Stimulated activated CD4-positive, alpha-beta T cell treated with anti-CD3 and anti-CD28 coated beads, Interleukin-4, amount 100 ng/mL, for 24 hours (primary cell): ENCODE results near the gene TYW1.
"Not testable (repeated sequence)": the region's sequence is repeated elsewhere in the genome, so short reads cannot be mapped to it uniquely, and the experiment has no call there.

ENCODE experiments used
- DNase-seq: peaks from one replicate; pipeline ENCODE4 v3.0.0-alpha.2; 2020

TYW1 gene

DNA sequence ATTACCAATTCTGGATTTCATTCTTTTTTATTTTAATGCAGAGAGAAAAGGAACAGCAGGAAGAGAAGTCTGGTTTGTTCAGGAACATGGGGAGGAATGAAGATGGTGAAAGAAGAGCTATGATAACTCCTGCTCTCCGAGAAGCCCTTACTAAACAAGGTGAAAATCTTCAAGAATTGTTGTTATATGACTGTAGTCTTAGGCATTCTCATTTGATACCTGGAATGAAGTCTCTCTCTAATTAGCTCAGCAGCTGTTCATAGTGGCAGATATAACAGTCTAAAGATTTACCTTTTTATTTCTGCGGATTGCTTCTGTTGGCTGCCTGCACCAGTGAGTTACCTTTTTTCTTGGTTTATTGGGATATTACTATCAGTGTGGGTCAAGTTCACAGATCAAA lies 53.3 kb downstream of the TYW1 start:
- not testable (repeated sequence) for DNase-seq

DNA sequence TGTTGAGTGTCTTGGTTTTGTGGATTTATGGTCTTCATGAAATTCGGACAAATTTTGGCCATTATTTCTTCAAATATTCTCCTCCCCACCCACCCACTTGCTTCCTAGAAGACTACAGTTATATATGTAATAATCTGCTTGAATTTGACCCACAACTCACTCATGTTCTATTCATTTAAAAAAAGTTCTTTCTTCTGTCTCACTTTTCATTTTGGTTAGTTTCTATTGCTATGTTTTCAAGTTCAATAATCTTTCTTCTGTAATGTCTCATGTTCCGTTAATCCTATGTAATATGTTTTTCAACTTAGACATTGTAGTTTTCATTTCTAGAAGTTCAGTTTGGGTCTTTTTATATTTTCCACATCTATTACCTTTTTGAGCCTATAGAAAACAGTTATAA lies 55.5 kb downstream of the TYW1 start:
- DNase-seq, result not testable (repeated sequence)

DNA sequence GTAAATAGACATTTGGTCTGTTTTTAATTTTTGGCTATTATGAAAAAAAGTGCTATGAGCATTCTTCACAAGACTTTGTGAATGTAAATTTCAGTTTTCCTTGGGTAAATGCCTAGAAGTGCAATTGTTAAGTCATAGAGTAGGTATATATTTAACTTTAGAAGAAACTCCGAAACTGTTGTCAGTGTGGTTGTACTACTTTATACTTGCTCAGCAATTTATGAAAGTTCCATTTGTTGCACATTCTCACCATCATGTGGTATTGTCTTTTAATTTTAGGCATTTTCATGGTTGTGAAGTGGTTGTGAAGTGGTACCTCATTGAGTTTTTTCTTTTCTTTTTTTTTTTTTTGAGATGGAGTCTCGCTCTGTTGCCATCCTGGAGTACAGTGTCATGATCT lies 60.0 kb downstream of the TYW1 start:
- DNase-seq, result no peak

DNA sequence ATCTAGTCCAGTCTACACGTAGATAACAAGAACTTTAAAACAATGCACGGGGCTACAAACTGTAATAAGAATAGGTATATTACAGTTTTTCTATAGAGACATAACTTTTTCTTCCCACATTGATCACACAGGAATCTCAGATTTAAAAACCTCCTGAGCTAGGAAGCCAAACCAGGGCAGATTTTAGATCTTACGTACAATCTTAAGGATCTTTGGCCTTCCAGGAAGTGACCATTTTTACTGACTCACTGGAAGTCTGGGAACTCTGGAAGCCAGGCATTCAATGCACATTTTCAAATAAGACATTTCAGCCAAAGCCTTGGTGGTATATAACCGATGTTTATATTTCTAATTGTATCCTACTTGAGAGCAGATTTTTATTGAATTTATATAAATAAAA lies 64.7 kb downstream of the TYW1 start:
- not testable (repeated sequence) for DNase-seq

DNA sequence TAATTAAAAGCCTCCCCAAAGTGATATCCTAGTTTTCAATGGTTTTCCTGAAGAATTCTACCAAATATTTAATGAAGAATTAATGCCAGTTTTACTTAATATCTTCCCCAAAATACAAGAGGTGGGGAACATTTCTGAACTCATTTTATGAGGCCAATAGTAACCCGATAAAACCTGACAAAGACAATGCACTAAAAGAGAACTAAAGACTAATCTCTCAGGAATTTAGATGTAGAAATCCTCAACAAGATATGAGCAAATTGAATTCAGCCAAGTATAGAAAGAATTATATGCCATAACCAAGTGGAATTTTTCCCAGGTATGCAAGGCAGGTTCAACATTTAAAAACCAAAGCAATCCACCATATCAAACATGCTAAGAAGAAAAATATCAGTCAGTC lies 66.2 kb downstream of the TYW1 start:
- DNase-seq, result not testable (repeated sequence)

DNA sequence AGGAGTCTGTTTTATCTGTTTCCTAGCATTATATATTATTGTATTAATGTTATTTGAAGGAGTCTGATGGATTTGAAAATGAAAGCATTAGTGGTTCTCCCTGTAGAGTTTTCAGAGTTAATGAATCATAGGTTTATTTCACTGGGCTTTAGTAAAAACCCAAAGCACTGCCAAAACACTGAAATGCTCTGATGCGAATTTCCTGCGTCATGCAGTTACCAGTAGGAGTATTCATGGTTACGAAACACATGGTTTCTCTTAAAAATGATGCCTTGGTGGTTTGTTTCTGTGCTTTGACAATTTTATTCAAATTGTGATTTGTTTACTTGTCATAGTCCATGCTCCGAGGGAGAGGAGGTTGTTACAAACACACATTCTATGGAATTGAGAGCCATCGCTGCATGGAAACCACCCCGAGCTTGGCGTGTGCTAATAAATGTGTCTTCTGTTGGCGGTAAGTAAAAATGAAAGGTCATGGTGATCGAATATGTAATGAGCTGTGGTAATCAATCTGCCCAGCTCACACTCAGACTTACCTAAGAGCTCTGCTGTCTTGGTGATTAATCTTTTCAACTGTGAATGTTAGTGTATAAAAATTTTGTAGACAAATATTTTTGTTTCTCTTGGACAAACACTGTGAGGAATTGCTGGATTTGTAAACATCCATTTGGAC lies 70.5 kb downstream of the TYW1 start:
- DNase-seq, result not testable (repeated sequence)

DNA sequence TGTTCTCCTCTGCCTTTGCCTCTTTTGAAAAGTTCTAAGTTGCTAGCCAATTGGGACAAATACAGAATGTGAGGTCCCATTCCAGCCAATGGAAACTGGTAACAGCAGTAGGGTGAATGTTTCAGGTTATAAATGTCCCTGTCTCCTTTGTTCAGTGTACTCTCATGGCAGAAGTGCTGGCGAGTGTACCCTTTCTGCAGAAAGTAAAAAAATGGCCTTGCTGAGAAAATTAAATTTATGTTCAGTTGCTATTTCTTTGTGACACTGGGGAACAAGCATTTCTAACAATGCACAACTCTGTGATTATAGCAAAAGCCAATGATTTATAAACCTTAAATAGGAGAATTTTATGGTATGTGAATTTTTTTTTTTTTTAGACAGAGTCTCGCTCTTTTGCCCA lies 79.5 kb downstream of the TYW1 start:
- DNase-seq, result not testable (repeated sequence)

DNA sequence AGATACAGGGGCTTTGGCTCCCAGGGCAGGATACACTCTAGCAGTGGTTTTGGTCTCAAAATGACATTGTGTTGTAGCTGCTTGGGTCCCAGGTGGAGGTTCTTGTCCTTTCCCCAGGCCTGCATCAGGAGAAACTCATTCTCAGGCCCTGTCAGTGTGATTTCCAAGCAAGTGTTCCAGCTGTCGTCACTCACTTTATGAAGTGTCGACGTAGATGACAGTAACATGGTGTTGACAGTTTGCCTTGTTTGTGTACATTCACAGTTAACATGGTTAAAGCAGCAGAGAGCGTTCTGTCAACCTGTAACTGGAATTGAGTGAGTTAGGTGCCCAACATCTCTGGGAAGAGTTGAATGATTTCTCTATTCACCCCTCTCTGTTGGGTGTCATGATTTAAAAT lies 86.2 kb downstream of the TYW1 start:
- DNase-seq, result not testable (repeated sequence)

DNA sequence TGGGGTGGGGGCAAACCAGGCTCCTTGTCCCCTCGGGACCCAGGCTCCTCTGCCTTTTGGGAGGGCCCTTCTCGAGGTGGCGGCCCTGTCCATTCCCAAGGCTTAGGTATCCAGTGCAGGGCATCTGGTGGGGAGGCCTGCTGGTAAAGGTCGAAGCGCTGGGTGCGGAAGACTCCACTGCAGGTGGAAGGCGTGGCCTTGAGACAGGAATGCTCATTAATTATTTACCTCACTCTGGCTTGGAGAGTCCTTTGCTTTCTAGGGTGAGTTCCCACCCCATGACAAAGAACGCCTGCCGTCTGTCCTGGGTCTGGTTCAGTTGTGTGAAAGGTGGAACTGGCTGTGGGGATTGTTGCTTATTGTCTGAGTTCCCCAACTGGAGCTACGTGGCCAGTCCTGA lies 92.6 kb downstream of the TYW1 start:
- not testable (repeated sequence) for DNase-seq

DNA sequence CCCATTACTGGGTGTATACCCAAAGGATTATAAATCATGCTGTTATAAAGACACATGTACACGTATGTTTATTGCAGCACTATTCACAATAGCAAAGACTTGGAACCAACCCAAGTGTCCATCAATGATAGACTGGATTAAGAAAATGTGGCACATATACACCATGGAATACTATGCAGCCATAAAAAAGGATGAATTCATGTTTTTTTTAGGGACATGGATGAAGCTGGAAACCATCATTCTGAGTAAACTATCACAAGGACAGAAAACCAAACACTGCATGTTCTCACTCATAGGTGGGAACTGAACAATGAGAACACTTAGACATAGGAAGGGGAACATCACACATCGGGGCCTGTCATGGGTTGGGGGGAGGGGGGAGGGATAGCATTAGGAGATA lies 94.4 kb downstream of the TYW1 start:
- DNase-seq, result not testable (repeated sequence)

DNA sequence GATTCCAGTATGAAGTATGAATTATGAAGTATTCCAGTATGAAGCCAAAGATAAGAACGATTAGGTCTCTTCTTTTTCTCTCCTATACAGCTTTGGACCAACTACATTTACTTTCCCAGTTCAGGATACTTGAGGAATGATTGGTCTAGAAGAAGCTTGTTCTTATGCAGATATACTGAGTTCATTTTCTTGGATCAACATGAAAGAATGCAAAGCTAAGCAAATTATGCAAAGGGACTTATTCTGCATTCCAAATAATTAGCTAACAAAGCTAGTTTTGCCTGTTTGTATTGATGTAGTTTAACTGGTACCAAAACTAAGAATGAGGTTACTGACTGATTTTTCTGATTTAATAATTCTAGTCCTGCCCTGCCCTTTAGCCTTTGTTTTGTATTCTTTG lies 101.4 kb downstream of the TYW1 start:
- DNase-seq, result not testable (repeated sequence)

DNA sequence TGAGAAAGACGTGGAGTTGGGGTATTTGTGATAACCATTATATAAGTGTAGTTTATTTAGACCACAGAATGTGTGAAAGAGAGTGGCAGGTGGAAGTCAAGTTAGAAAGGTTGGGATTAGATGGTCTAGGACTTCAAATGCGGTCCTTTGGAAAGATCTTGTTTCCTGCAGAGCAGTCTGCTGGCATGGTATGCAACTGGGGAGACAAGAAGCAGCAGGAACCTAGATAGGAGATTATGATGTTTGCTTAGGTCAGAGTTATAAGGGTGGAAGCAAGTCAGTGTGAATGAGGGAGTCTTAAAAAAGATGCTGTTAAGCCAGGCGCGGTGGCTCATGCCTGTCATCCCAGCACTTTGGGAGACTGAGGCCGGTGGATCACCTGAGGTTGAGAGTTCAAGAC lies 102.8 kb downstream of the TYW1 start:
- not testable (repeated sequence) for DNase-seq

DNA sequence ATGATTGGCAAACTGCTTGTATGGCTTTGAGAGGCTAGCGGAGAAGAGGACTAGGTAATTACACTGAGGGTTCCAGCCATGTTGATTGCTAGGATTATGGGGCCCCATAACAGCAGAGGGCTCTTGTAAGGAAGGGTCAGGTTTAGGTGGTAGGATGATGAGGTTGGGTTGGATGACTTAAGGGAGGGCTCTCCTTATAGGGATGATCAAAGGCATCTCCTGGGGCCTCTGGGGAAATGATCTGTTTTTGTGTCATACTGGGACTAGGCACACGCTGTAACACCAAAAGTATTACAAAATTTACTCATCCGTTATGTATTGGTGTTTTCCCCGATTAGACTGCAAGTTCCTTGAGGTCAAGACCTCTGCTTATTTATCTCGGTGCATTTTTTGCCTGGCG lies 103.4 kb downstream of the TYW1 start:
- not testable (repeated sequence) for DNase-seq

DNA sequence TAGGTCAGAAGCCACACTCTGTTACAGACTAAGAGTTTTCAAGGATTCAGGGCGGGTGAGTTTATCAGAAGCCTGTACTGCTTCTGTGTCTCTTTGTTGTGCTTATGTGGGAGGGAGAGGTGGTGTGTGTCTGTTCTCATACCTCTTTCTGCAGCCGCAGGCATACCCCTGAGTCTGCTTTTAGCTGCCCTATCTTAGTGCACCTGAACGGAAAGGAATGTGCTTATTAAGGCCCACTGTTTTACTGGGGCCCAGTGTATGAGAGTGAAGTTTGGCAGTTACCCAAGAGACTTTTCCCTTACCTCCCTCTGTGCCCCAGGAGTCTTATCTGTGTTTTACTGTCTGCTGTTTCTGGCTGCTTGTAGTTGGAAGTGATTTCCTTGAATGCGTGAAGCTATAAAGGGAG lies 104.3 kb downstream of the TYW1 start:
- DNase-seq, result no peak

DNA sequence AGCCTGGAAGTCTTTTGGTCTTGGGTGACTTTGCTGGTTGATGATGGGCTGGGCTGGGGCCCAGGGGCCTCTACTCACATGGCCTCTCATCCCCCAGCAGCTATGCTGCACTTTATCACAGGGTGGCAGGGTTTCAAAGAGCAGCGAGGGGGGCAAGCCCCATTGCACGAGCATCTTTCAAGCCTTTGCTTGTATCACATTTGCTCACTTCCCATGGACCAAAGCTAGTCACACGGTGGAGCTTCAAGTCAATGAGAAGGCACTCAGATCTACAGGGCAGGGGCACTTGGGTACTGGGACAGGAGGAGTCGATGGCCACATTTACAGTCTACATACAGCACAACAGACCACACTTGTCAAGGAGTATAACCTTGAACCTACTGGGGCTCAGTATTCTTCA lies 108.3 kb downstream of the TYW1 start:
- DNase-seq, result not testable (repeated sequence)

DNA sequence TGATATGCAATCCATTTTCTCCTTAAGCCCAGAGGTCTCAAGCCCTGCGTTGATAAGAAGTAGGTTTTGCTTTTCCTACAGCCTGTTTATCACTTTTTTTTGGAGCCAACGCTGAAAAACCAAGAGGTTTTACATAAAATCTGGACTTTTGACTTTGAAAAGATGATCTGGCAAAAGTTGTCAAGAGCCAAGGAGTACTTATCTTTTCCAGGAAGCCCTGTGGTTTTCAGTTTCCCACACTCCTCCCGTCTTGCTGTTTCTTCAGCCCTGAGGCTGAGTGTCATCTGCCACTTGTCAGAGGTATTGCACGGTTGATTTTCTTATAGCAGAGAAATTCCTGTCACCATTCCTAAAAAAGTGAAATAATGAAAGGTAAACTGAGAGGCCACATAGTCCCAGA lies 108.7 kb downstream of the TYW1 start:
- no peak for DNase-seq

DNA sequence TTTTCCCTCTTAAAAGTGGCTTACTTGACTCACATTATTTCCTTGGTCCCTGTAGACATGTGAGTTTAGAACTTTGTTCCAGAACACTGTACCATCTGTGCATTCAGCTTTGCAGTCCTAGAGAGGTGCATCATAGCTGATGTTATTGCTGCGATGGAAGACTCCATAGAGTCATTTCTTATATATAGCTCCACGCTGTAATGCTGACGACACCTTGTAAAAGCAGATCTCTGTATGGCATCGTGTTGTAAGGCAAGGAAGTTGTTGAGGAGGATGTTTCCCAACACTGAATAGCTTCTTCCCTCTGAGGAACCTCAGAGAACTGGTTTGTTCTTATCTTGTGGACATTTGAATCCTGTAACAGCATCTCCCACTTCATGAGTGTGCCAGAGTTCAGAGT lies 109.6 kb downstream of the TYW1 start:
- DNase-seq, result not testable (repeated sequence)

DNA sequence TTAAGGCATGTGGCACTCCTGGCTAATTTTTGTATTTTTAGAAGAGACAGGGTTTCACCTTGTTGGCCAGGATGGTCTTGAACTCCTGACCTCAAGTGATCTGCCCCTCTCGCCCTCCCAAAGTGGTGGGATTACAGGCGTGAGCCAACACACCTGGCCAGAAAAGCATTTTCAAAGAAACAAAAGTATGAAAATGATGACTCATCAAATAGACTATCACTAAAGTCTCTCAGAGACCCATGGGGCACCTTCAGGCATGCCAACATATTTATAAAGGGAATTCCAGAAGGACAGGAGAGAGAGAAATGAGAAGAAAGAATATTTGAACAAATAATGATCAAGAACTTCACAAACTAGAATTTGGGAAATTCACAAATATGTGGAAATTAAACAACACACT lies 114.7 kb downstream of the TYW1 start:
- DNase-seq, result not testable (repeated sequence)

DNA sequence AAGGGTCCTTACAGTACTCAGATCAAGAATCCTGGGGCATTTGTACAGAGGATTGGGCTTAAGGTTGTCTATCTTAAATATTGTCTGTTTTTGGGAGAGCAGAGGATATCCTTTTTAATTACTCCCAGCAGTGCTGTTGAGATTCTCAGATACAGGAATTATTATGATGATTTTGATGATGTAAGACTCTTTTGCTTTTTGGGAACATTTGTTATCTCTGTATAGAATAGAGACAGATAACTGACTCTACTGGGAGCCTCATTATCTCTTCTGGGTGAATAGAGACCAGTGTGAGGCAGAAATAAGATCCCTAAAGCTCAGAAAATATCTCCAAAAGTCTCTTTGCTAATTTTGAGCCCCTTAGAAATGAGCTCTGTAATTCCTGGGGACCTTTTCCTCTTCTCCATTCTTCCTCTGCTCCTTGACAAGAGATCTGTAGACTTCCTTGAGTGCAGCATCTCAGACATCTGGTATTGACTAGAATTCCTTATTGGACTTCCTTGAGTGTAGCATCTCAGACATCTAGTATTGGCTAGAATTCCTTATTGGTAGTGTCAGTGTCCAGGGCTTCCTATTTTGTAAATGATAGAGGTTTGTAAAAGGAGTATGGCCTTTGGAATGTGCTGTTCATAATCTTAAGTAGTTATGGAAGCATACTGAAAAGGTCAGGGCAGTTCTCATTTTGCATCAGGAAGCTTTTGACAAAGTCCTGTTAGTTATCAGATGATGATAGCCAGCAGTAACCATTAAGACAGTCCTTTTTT lies 118.0 kb downstream of the TYW1 start:
- DNase-seq, result not testable (repeated sequence)

DNA sequence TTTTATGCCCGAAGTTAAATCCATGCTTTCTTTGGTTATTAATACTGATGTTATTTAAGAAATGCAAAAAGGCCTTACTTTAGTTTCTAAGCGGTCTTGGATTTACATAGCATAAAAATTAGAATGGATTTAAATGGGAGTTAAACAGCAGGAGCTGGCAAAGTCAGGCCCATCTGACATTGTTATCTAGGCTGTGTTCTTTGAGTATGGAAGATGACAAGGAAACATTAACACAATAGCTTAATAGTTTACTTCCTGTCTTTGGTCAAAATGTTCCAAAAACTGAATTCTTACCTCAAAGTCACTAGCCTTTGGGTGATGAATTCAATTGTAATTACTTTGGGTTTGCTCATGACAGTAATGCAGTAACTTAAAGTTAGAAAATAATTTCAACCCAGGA lies 123.9 kb downstream of the TYW1 start:
- DNase-seq, result not testable (repeated sequence)

DNA sequence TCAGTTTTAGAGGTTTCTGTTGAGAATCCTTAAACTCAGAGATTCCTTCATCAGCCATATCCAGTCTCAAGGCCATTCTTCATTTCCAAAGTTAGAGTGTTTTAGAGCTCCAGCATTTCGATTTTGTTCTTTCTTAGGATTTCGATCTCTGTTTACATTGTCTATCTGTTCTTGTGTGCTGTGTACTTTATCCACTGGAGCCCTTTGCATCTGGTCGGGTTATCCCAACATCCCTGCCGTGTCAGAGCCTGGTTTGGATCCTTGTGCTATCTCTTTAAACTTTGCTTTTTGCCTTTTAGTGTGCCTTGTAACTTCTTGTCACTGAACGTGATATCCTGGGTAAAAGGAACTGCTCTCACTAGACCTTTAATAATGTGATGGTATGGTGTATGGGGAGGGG lies 131.6 kb downstream of the TYW1 start:
- DNase-seq, result not testable (repeated sequence)

DNA sequence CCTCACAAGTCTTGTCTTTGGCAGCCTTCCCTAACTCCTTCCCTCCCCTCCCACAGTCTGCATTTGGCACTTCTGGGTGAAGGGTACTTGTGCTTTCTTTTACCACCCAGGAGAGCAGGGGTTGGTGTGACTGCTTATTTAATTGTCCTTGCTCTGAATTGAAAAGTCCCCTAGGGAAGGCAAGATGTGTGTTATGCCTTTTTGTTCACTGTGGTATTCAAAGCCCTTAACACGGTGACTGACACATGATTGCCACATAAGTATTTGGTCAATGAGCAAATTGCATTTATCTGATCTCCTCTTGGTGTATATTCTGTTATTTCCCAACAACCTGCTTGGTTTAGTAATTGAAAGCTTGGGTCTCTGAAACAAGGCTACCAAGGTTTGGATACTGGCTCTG lies 134.1 kb downstream of the TYW1 start:
- DNase-seq, result not testable (repeated sequence)

DNA sequence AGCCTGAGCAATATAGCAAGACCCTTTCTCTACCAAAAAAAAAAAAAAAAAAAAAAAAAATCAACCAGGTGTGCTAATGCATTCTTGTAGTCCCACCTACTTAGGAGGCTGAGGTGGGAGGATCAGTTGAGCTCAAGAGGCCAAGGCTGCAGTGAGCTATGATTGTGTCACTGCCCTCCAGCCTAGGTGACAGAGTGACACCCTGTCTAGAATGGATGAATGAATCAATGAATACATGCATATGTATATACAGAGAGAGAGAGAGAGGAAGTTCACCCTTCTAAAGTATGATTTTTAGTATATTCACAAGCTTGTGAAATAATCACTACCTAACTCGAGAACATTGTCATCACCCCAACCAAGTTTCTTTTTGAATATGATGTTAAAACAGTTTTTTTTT lies 138.3 kb downstream of the TYW1 start:
- DNase-seq, result peak; percentile 26
